ENCODE results near the gene NPB.
"Not testable (repeated sequence)": the region's sequence is repeated elsewhere in the genome, so short reads cannot be mapped to it uniquely, and the experiment has no call there.

DNA sequence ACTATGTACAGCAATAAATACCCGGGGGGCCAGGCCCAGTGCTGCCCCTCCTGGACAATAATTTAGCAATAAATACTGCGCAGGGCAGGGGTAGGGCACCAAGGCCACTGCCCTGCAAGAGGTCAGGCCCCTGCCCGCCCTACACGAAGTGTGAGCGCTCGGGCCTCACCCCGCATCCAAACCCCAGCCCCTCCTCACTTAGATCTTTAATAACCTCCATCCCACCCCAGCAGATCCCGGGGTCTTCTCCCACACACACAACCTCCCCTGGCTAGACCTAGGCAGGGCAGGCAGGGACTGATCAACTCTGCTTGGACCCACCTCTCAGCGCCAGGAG lies 16.3 kb downstream of the NPB start:
- not testable (repeated sequence) for TF ChIP-seq CTCF (IDR thresholded peaks at IDR 0.05; ENCODE audit: low read depth, low read length, poor library complexity, severe bottlenecking); EZH2phosphoT487 (IDR thresholded peaks at IDR 0.05; ENCODE audit: borderline replicate concordance, low read length)

Measured in DOHH2 (cell line).